Mucosa of stomach (tissue), 1 donor: ENCODE measurements around the gene ADAMTSL3.
"Not testable (repeated sequence)": the region's sequence is repeated elsewhere in the genome, so short reads cannot be mapped to it uniquely, and the experiment has no call there.

Source experiments
- H3K27me3 ChIP-seq: one replicate; pipeline ENCODE4 v1.7.0; 2013; ENCODE audit warnings: mild to moderate bottlenecking, low read length; ENCODE audit not compliant: control insufficient read depth, insufficient read depth
- H3K36me3 ChIP-seq: one replicate; pipeline ENCODE4 v1.7.0; 2013; ENCODE audit warnings: low read length; ENCODE audit not compliant: control insufficient read depth, insufficient read depth
- H3K4me1 ChIP-seq: one replicate; pipeline ENCODE4 v1.7.0; 2013; ENCODE audit warnings: mild to moderate bottlenecking, low read length; ENCODE audit not compliant: control insufficient read depth, insufficient read depth
- H3K4me3 ChIP-seq: one replicate; pipeline ENCODE4 v1.7.0; 2013; ENCODE audit warnings: low read length
- H3K9ac ChIP-seq: one replicate; pipeline ENCODE4 v1.7.0; 2013; ENCODE audit warnings: mild to moderate bottlenecking, low read length, moderate library complexity
- H3K9me3 ChIP-seq: one replicate; pipeline ENCODE4 v1.7.0; 2013; ENCODE audit warnings: mild to moderate bottlenecking, low read length, moderate library complexity; ENCODE audit not compliant: control insufficient read depth
- donor health status: Pancreatic carcinoma.

ADAMTSL3 gene

DNA sequence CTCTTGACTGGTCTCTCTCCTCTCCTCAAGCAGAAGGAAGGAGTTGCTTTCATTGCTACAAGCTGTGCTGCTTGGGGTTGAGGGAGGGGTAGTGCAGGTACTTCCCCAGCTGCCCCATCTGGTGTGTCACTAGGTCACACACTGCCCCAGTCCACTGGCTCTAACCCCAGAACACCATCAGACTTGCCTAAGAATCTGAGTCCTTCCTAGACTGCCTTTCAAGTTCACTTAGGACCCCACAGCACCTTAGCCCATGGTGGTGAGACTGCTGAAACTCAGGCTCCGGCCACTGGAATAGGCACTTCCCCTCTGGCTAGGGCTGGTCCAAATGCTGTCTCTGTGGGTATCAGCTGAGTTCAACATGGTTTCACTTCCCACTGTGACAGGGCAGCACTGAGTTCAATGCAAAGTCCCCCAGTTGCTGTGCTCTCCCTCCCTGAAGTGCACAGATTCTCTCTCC, 301.9 kb downstream of the ADAMTSL3 start:
- no peak overlapping the region for H3K4me3 ChIP-seq
- H3K4me1 ChIP-seq, result no peaks in the 10 kb centered on the region
- H3K27me3 ChIP-seq, result no peaks in the 10 kb centered on the region
- no peaks in the 10 kb centered on the region for H3K9me3 ChIP-seq
- no peaks in the 10 kb centered on the region for H3K36me3 ChIP-seq
- H3K9ac ChIP-seq, result no peak overlapping the region

DNA sequence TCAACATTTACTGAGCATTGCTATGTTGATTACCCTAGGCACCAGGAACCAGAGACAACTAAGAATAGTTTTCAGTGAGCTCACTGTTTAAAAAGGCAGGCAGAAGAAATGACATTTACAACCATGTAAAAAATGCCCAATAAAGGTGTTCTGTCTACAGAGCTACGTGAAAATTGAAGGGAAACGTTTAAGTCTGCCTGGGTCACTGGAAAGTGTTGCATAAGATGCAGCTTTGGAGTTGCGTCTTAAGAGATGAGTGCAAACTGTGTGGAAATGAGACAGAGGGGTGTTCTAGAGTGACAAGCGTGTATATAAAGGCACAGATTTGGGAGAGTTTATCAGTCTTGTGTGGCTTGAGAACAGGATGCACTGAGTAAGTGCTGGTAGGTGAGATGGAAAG, 303.0 kb downstream of the ADAMTSL3 start:
- H3K36me3 ChIP-seq, result no peaks in the 10 kb centered on the region
- no peak overlapping the region for H3K4me3 ChIP-seq
- H3K9me3 ChIP-seq, result no peaks in the 10 kb centered on the region
- H3K9ac ChIP-seq, result no peak overlapping the region
- no peaks in the 10 kb centered on the region for H3K4me1 ChIP-seq
- no peaks in the 10 kb centered on the region for H3K27me3 ChIP-seq

DNA sequence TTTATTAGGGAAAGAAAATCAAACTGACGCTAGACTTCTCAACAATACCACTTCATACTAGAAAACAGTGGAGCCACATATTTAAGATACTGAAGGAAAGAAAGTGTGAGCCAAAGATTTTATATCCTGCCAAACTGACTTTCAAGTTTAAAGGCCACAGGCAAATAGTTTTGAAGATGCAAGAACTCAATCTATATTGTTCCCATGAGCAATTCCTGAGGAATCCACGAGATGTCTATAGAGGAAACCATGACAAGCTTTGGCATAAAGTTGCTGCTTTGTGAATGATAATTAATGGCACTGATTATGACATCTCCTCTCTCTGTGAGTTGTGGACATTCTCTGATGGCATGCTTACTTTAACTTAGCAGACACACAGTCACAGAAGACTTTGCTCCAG, 305.6 kb downstream of the ADAMTSL3 start:
- Histone ChIP-seq H3K9me3 (no peaks in the 10 kb centered on the region), H3K36me3 (no peaks in the 10 kb centered on the region), H3K9ac (no peak overlapping the region), H3K4me3 (no peak overlapping the region), H3K4me1 (no peaks in the 10 kb centered on the region), H3K27me3 (no peaks in the 10 kb centered on the region)

DNA sequence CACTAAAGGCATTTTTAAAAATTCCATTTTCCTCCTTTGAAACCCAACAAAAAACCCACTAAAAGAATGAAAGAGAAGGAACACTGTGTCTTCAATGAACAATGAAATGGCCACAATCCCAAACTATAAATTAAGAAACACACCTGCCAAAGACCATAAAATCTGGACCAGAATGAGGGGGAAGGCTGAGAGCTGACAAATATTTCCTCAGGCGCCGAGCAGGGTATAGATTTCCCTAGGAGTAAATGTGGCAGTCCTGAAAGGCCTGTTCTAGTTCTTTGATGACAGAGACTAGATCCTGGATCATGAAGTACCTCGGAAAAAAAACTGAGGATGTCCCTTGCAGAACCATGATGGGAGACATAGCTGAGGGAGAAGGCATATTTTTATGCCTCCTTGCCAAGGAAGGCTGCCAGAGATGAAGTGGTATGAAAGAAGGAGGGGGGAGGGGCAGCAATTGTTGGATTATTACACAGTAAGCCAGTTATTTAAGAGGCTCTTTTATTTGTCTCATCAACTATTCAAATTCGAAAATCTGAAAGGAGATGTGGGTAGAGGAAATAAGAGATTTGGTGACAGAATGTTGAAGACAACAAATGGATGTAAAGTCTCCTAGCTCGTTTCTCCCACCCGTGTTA, 306.4 kb downstream of the ADAMTSL3 start:
- Histone ChIP-seq H3K9me3 (no peaks in the 10 kb centered on the region), H3K4me3 (no peak overlapping the region), H3K27me3 (no peaks in the 10 kb centered on the region), H3K9ac (no peak overlapping the region), H3K36me3 (no peaks in the 10 kb centered on the region), H3K4me1 (no peaks in the 10 kb centered on the region)

DNA sequence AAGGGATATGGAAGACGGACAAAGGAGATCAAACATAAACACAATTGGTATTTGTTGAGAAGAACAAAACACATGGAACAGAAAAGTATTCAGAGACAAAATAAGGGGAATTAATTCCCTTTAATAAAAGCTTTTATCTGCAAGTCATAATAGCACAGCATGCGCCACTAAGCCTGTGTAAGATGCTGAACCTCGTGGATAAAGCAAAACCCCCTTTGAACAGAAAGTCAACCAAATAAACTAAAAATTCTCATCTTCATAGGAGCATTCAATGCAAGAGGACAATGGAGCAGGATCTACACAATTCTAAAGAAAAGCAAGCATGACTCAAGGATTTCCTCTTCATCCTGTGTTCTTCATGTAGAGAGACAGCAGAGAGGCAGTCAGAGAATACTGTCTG, 307.4 kb downstream of the ADAMTSL3 start:
- Histone ChIP-seq H3K27me3 (no peaks in the 10 kb centered on the region), H3K9me3 (no peaks in the 10 kb centered on the region), H3K4me3 (no peak overlapping the region), H3K9ac (no peak overlapping the region), H3K4me1 (no peaks in the 10 kb centered on the region), H3K36me3 (no peaks in the 10 kb centered on the region)

DNA sequence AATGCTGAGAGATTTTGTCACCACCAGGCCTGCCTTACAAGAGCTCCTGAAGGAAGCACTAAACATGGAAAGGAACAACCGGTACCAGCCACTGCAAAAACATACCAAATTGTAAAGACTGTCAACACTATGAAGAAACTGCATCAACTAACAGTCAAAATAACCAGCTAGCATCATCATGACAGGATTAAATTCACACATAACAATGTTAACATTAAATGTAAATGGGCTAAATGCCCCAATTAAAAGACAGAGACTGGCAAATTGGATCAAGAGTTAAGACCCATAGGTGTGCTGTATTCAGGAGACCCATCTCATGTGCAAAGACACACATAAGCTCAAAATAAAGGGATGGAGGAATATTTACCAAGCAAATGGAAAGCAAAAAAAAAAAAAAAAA, 311.0 kb downstream of the ADAMTSL3 start:
- H3K9me3 ChIP-seq, H3K36me3 ChIP-seq, H3K27me3 ChIP-seq, H3K4me3 ChIP-seq, H3K9ac ChIP-seq, H3K4me1 ChIP-seq: not testable (repeated sequence)

DNA sequence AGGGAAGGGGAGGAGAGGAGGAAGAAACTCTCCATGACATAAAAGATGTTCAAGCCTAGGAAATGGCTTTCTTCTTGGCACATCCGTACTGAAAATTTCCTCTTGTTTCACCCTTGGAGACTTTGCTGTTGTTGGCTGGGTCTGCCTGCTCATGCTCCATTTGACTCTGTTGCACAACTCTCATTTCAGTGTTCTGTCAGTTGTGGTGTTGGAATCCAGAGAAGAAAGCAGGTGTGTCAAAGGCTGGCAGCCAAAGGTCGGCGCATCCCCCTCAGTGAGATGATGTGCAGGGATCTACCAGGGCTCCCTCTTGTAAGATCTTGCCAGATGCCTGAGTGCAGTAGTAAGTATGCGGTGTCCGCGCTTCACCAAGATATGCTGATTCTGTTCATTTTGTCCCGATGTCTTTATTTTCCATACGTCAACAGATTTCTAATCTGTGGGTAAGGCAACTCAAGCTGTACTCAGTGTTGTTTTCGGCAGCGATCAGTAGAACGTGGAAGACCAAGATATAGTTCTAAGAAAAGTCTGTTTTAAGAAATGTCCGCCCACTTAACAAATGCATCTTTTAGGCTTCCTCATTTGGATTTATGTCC, 316.5 kb downstream of the ADAMTSL3 start:
- H3K9ac ChIP-seq, result no peak overlapping the region
- no peaks in the 10 kb centered on the region for H3K27me3 ChIP-seq
- no peak overlapping the region for H3K4me3 ChIP-seq

DNA sequence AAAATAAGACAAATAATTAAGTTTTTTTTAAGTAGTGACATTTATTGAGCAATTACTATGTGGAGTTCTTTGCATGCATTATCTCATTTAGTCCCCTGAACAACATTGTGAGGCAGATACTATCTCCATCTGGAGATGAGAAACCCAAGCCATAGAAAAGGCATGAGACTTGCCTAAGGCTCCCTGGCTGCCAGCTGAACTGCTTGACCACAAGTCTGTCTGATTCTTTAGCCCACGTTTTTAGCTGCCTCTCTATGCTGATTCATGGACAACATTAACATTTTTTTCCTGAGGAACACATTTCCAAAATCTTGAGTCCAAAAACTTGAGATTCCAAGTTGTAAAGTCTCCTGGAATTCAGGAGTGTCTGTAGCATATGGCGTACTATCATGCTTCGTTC, 318.1 kb downstream of the ADAMTSL3 start:
- no peaks in the 10 kb centered on the region for H3K9me3 ChIP-seq
- no peaks in the 10 kb centered on the region for H3K36me3 ChIP-seq
- H3K4me1 ChIP-seq, result no peaks in the 10 kb centered on the region
- H3K9ac ChIP-seq, result no peak overlapping the region
- H3K27me3 ChIP-seq, result no peaks in the 10 kb centered on the region
- no peak overlapping the region for H3K4me3 ChIP-seq

More for the DNA sequence above, 316.5 kb downstream of the ADAMTSL3 start:
- no peaks in the 10 kb centered on the region for H3K4me1 ChIP-seq
- H3K9me3 ChIP-seq, result no peaks in the 10 kb centered on the region
- H3K36me3 ChIP-seq, result no peaks in the 10 kb centered on the region

DNA sequence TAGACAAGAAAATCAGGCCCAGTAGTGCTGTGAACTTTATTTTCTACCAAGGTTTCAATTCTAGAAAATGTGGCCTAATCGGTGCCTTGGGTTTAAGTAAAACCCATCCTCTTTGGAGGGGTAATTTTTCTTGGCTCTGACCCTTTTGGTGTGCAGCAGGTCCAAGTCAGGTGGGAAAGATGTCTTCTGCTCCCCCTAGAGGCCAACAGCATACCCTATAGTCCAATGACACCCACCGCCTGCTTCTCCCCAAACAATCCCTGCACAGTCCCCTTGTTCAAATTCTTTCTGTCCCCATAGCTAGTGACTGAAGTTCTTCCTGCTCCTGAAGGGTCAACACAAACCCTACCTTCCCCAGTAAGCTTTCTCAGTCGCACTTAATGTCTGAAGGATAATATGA, 319.9 kb downstream of the ADAMTSL3 start:
- H3K27me3 ChIP-seq, result no peaks in the 10 kb centered on the region

DNA sequence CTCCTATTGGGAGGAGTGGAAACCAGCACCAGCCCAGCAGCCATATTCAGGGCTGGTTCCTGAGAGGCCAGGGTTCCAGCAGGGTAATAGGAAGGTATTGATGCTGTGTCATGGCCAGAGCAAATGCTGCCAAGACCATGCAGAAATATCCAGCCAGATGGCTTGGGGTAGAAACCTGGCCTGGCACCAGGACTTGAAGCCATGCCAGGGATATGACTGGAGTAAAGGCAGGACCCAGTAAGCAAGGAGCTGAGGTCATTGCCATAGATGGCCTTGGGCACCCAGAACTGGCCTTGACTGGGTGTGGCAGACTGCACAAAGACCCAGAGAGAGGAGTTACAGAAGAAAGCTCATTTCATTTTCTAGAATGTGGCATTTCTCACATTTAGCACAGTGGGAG, 324.1 kb downstream of the ADAMTSL3 start:
- no peaks in the 10 kb centered on the region for H3K4me1 ChIP-seq
- no peak overlapping the region for H3K9ac ChIP-seq
- no peaks in the 10 kb centered on the region for H3K9me3 ChIP-seq
- H3K36me3 ChIP-seq, result no peaks in the 10 kb centered on the region
- H3K4me3 ChIP-seq, result no peak overlapping the region
- no peaks in the 10 kb centered on the region for H3K27me3 ChIP-seq

More for the DNA sequence above, 319.9 kb downstream of the ADAMTSL3 start:
- H3K36me3 ChIP-seq, result no peaks in the 10 kb centered on the region
- H3K4me1 ChIP-seq, result no peaks in the 10 kb centered on the region
- no peak overlapping the region for H3K4me3 ChIP-seq
- no peaks in the 10 kb centered on the region for H3K9me3 ChIP-seq
- H3K9ac ChIP-seq, result no peak overlapping the region

DNA sequence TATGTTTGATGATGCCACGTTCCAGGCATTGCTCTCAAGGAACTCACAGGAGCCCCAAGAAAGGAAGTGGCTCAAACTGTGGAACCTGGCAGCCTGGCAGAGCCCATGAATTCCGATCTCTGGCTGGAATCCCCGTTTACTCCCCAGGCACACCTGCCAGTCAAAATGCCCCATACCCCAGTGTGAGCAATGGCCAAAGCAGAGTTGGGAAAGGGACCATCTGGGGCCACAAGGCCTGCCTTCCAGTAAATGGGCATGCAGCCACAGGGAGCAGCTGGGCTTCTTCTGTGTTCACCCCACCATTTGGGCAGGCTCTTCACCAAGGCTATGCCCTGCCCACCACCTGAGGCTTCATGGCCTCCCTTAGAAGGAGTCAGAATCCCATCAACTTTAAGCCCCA, 324.7 kb downstream of the ADAMTSL3 start:
- no peaks in the 10 kb centered on the region for H3K4me1 ChIP-seq
- H3K9me3 ChIP-seq, result no peaks in the 10 kb centered on the region
- H3K9ac ChIP-seq, result no peak overlapping the region
- H3K4me3 ChIP-seq, result no peak overlapping the region
- H3K27me3 ChIP-seq, result no peaks in the 10 kb centered on the region
- H3K36me3 ChIP-seq, result no peaks in the 10 kb centered on the region

DNA sequence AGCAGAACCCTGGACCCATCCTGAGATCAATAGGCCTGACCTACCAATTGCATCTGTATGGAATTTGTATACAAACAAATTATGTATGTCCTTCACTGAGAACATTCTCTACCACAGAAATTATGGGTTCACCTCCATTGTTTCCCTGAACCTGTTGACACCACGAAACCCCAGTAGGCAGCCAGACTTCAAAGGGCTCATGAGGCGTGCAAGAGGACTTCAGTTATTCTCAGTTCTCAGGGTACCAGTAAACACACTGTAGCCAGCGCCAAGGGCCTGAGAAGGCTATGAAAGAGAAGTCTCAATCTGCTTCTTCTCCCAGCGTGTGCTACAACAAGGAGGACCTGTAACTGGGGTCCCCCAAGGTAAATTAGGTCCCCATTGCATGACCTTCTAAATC, 326.7 kb downstream of the ADAMTSL3 start:
- Histone ChIP-seq H3K9ac (no peak overlapping the region), H3K27me3 (no peaks in the 10 kb centered on the region), H3K36me3 (no peaks in the 10 kb centered on the region), H3K9me3 (no peaks in the 10 kb centered on the region), H3K4me1 (no peaks in the 10 kb centered on the region), H3K4me3 (no peak overlapping the region)

DNA sequence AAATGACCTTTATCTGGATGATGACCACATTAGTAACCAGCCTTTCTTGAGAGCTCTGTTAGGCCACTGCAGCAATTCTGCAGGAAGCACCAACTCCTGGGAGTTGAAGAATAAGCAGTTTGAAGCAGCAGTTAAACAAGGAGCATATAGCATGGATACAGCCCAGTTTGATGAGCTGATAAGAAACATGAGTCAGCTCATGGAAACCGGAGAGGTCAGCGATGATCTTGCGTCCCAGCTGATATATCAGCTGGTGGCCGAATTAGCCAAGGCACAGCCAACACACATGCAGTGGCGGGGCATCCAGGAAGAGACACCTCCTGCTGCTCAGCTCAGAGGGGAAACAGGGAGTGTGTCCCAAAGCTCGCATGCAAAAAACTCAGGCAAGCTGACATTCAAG, 328.8 kb downstream of the ADAMTSL3 start:
- no peak overlapping the region for H3K9ac ChIP-seq
- H3K36me3 ChIP-seq, result no peaks in the 10 kb centered on the region
- no peaks in the 10 kb centered on the region for H3K4me1 ChIP-seq
- no peak overlapping the region for H3K4me3 ChIP-seq
- no peaks in the 10 kb centered on the region for H3K9me3 ChIP-seq
- H3K27me3 ChIP-seq, result no peaks in the 10 kb centered on the region
